GM23338 (cell line): ENCODE measurements around the gene NAA10. TPM values are rescaled to one million over a fixed set of nuclear protein-coding genes. Genes with fewer than 3 reads are reported as not detected.

ENCODE experiments used
- ATAC-seq: fragments of 200-7000 bp; cut with Tn5 transposase; 3 replicates; pipeline ENCODE4 v1.9.1; 2020
- DNase-seq: peaks from one replicate; pipeline ENCODE4 v3.0.0-alpha.2; 2015; ENCODE audit warnings: low spot score
- H2AFZ ChIP-seq: fragments of 200-600 bp; sonication (generic); 2 replicates; pipeline ENCODE4 v1.8.0; 2016; ENCODE audit warnings: antibody characterized with exemption, mild to moderate bottlenecking, moderate library complexity
- H3F3A ChIP-seq: fragments of 200-600 bp; sonication (generic); replicated peaks from 2 replicates; pipeline ENCODE4 v1.8.0; 2017; ENCODE audit warnings: antibody characterized with exemption, mixed run types, low read depth
- H3K27ac ChIP-seq: fragments of 200-600 bp; sonication (generic); 2 replicates; pipeline ENCODE4 v1.6.1; 2016; ENCODE audit warnings: low read depth
- H3K27me3 ChIP-seq: fragments of 200-600 bp; sonication (generic); 2 replicates; pipeline ENCODE4 v1.8.0; 2016; ENCODE audit warnings: mild to moderate bottlenecking, mixed run types, moderate library complexity; ENCODE audit not compliant: insufficient read depth
- H3K36me3 ChIP-seq: fragments of 200-600 bp; sonication (generic); 2 replicates; pipeline ENCODE4 v1.8.0; 2016; ENCODE audit warnings: mild to moderate bottlenecking; ENCODE audit not compliant: insufficient read depth
- H3K4me1 ChIP-seq: fragments of 200-600 bp; sonication (generic); 2 replicates; pipeline ENCODE4 v1.8.0; 2016; ENCODE audit warnings: mild to moderate bottlenecking, moderate library complexity; ENCODE audit not compliant: insufficient read depth
- H3K4me2 ChIP-seq: fragments of 200-600 bp; sonication (generic); 2 replicates; pipeline ENCODE4 v1.7.1; 2017; ENCODE audit warnings: mixed run types
- H3K4me3 ChIP-seq: fragments of 200-600 bp; sonication (generic); 2 replicates; pipeline ENCODE4 v1.6.1; 2016; ENCODE audit warnings: mixed run types
- H3K79me2 ChIP-seq: fragments of 200-600 bp; sonication (generic); replicated peaks from 2 replicates; pipeline ENCODE4 v1.8.0; 2017; ENCODE audit warnings: mild to moderate bottlenecking; ENCODE audit not compliant: insufficient read depth
- H3K9me2 ChIP-seq: fragments of 200-600 bp; sonication (generic); 2 replicates; pipeline ENCODE4 v1.8.0; 2017; ENCODE audit not compliant: insufficient read depth
- H4K20me1 ChIP-seq: fragments of 200-600 bp; sonication (generic); replicated peaks from 2 replicates; pipeline ENCODE4 v1.8.0; 2017; ENCODE audit warnings: mild to moderate bottlenecking; ENCODE audit not compliant: insufficient read depth
- H3K27ac Mint-ChIP-seq: 2 replicates; pipeline ENCODE4 v1.8.0; 2020; ENCODE audit warnings: inconsistent platforms, mild to moderate bottlenecking, moderate library complexity, mixed read lengths
- H3K27me3 Mint-ChIP-seq: 3 replicates; pipeline ENCODE4 v1.8.0; 2022; ENCODE audit warnings: low read depth, mild to moderate bottlenecking, moderate library complexity, mixed read lengths, inconsistent platforms; ENCODE audit not compliant: insufficient read depth, poor library complexity
- H3K36me3 Mint-ChIP-seq: 3 replicates; pipeline ENCODE4 v1.8.0; 2021; ENCODE audit warnings: low read depth, mild to moderate bottlenecking, inconsistent platforms, moderate library complexity, mixed read lengths
- H3K4me1 Mint-ChIP-seq: 3 replicates; pipeline ENCODE4 v1.8.0; 2020; ENCODE audit warnings: mild to moderate bottlenecking, inconsistent platforms, mixed read lengths
- H3K4me3 Mint-ChIP-seq: 3 replicates; pipeline ENCODE4 v1.8.0; 2021; ENCODE audit warnings: moderate library complexity, mild to moderate bottlenecking, inconsistent platforms, mixed read lengths
- H3K9me3 Mint-ChIP-seq: 3 replicates; pipeline ENCODE4 v1.8.0; 2020; ENCODE audit warnings: moderate library complexity, mild to moderate bottlenecking, inconsistent platforms, mixed read lengths
- CREB1 ChIP-seq: fragments of 250-450 bp; sonication (Bioruptor Pico); IDR thresholded peaks from 2 replicates; pipeline ENCODE4 v1.5.0; 2020; ENCODE audit warnings: low read depth, mild to moderate bottlenecking, moderate library complexity
- ETS1 ChIP-seq: IDR thresholded peaks from 2 replicates; pipeline ENCODE4 v1.6.1; 2016; ENCODE audit warnings: antibody characterized with exemption
- EZH2 ChIP-seq: fragments of 200-600 bp; sonication (generic); IDR thresholded peaks from one replicate; pipeline ENCODE4 v1.8.0; 2017; ENCODE audit warnings: antibody characterized with exemption, mild to moderate bottlenecking, low read depth; ENCODE audit not compliant: unreplicated experiment
- EZH2phosphoT487 ChIP-seq: fragments of 200-600 bp; sonication (generic); IDR thresholded peaks from one replicate; pipeline ENCODE4 v1.8.1; 2018; ENCODE audit warnings: antibody characterized with exemption; ENCODE audit not compliant: unreplicated experiment
- JUNB ChIP-seq: IDR thresholded peaks from one replicate; pipeline ENCODE4 v1.6.1; 2016; ENCODE audit warnings: antibody characterized with exemption; ENCODE audit not compliant: unreplicated experiment
- NANOG ChIP-seq: IDR thresholded peaks from 2 replicates; pipeline ENCODE4 v1.6.1; 2016; ENCODE audit warnings: antibody characterized with exemption, borderline replicate concordance
- POLR2AphosphoS5 ChIP-seq: IDR thresholded peaks from 2 replicates; pipeline ENCODE4 v1.6.1; 2016; ENCODE audit warnings: antibody characterized with exemption, low read depth
- REST ChIP-seq: IDR thresholded peaks from one replicate; pipeline ENCODE4 v1.6.1; 2018; ENCODE audit warnings: antibody characterized with exemption; ENCODE audit not compliant: unreplicated experiment
- ZNF114 ChIP-seq: fragments of 250-450 bp; sonication (Bioruptor Pico); IDR thresholded peaks from 2 replicates; pipeline ENCODE4 v1.5.0; 2020; ENCODE audit warnings: mild to moderate bottlenecking, moderate library complexity
- ZNF331 ChIP-seq: fragments of 250-450 bp; sonication (Bioruptor Pico); IDR thresholded peaks from 2 replicates; pipeline ENCODE4 v1.5.0; 2020; ENCODE audit warnings: low read depth, mild to moderate bottlenecking, moderate library complexity
- ZNF462 ChIP-seq: fragments of 250-450 bp; sonication (Bioruptor Pico); IDR thresholded peaks from 2 replicates; pipeline ENCODE4 v1.5.0; 2020; ENCODE audit warnings: mild to moderate bottlenecking, moderate library complexity
- polyA plus RNA-seq: library from polyadenylated mRNA; unstranded; fragments of >200 nt; fragmentation: Nextera tagmentation; extraction: Ambion mirVana; gene quantifications from 2 replicates; pipeline ENCODE4 v1.2.1, GENCODE V29; 2016
- total RNA-seq: library from RNA; depleted of rRNA; stranded (reverse); fragments of >200 nt; shearing (Covaris generic); gene quantifications from 2 replicates; pipeline ENCODE4 v1.2.3, GENCODE V29; 2014

NAA10 gene
- total and polyA plus RNA-seq, 2 experiments from 2014 or later: 136 to 145 TPM

GRCh38 chrX:153910446-153910845 is 24.4 kb downstream of the NAA10 start:
- TF ChIP-seq ZNF462 (CRISPR knock-in tag) (no peak), REST (no peak), ETS1 (no peak), ZNF114 (CRISPR knock-in tag) (no peak), NANOG (no peak), JUNB (no peak), ZNF331 (CRISPR knock-in tag) (no peak), EZH2 (no peak), POLR2AphosphoS5 (no peak), CREB1 (no peak), EZH2phosphoT487 (no peak)
- ATAC-seq (no peak), DNase-seq (no peak)
- H3K4me2 ChIP-seq: no peak overlapping the region
- no peaks in the 10 kb centered on the region for H3K36me3 ChIP-seq
- H2AFZ ChIP-seq: no peak overlapping the region
- Mint-ChIP-seq H3K27me3 (no peaks in the 10 kb centered on the region), H3K4me1 (no peaks in the 10 kb centered on the region; the same call in 2 of the 3 replicates), H3K36me3 (peaks cover 6% of the 10 kb centered on the region; the same call in 2 of the 3 replicates), H3K4me3 (no peak overlapping the region), H3K9me3 (no peaks in the 10 kb centered on the region), H3K27ac (no peak overlapping the region)
- H3K27me3 ChIP-seq: no peaks in the 10 kb centered on the region
- no peaks in the 10 kb centered on the region for H3K9me2 ChIP-seq
- no peaks in the 10 kb centered on the region for H3F3A ChIP-seq
- H3K4me3 ChIP-seq: no peak overlapping the region
- no peak overlapping the region for H3K27ac ChIP-seq
- H3K4me1 ChIP-seq: no peaks in the 10 kb centered on the region
- H3K79me2 ChIP-seq: no peaks in the 10 kb centered on the region
- H4K20me1 ChIP-seq: no peaks in the 10 kb centered on the region
